RWPE2 (cell line): ENCODE data around the gene TRPC4.

ENCODE experiments used
- ATAC-seq: fragments of 200-7000 bp; cut with Tn5 transposase; 3 replicates; pipeline ENCODE4 v1.9.1; 2021; ENCODE audit warnings: low read depth
- DNase-seq: peaks from one replicate; pipeline ENCODE4 v3.0.0-alpha.2; 2020; ENCODE audit warnings: low spot score
- H3K27ac ChIP-seq: fragments of 450-650 bp; 2 replicates; pipeline ENCODE4 v1.5.1; 2017; ENCODE audit warnings: mild to moderate bottlenecking; ENCODE audit not compliant: poor library complexity, severe bottlenecking
- H3K27me3 ChIP-seq: fragments of 250-450 bp; sonication (Bioruptor Pico); 2 replicates; pipeline ENCODE4 v1.5.1; 2021; ENCODE audit warnings: mild to moderate bottlenecking, moderate library complexity; ENCODE audit not compliant: insufficient read depth, poor library complexity, severe bottlenecking
- H3K36me3 ChIP-seq: fragments of 250-450 bp; sonication (Bioruptor Pico); 2 replicates; pipeline ENCODE4 v1.5.1; 2020; ENCODE audit warnings: low read depth, mild to moderate bottlenecking, moderate library complexity
- H3K4me1 ChIP-seq: fragments of 250-450 bp; sonication (Bioruptor Pico); 2 replicates; pipeline ENCODE4 v1.5.1; 2021; ENCODE audit warnings: mild to moderate bottlenecking, moderate library complexity; ENCODE audit not compliant: insufficient read depth, poor library complexity, severe bottlenecking
- H3K4me3 ChIP-seq: fragments of 250-450 bp; sonication (Bioruptor Pico); 2 replicates; pipeline ENCODE4 v1.5.1; 2021; ENCODE audit warnings: mild to moderate bottlenecking, moderate library complexity; ENCODE audit not compliant: severe bottlenecking
- H3K9me3 ChIP-seq: fragments of 250-450 bp; sonication (Bioruptor Pico); 2 replicates; pipeline ENCODE4 v1.5.1; 2021; ENCODE audit warnings: mild to moderate bottlenecking, moderate library complexity; ENCODE audit not compliant: severe bottlenecking
- CTCF ChIP-seq: fragments of 450-650 bp; IDR thresholded peaks from one replicate; pipeline ENCODE4 v1.5.1; 2017; ENCODE audit warnings: mild to moderate bottlenecking, moderate library complexity; ENCODE audit not compliant: poor library complexity, severe bottlenecking

The TRPC4 gene

GRCh38 chr13:37769545-37769944, 100.0 kb downstream of the TRPC4 start:
- no peak for ATAC-seq
- Histone ChIP-seq H3K9me3 (no peaks in the 10 kb centered on the region), H3K27ac (no peak overlapping the region), H3K4me1 (no peaks in the 10 kb centered on the region), H3K36me3 (no peaks in the 10 kb centered on the region), H3K27me3 (no peaks in the 10 kb centered on the region), H3K4me3 (no peak overlapping the region)
- no peak for TF ChIP-seq CTCF
- DNase-seq, result no peak

GRCh38 chr13:37769078-37769477, 100.5 kb downstream of the TRPC4 start:
- no peak for DNase-seq
- ATAC-seq, result no peak

GRCh38 chr13:37766502-37766901, 103.1 kb downstream of the TRPC4 start:
- ATAC-seq (no peak), DNase-seq (no peak)
- H3K4me1 ChIP-seq, result no peaks in the 10 kb centered on the region

More at GRCh38 chr13:37769078-37769477, 100.5 kb downstream of the TRPC4 start:
- H3K27ac ChIP-seq, result no peak overlapping the region
- H3K9me3 ChIP-seq, result no peaks in the 10 kb centered on the region
- H3K4me3 ChIP-seq, result no peak overlapping the region
- no peaks in the 10 kb centered on the region for H3K4me1 ChIP-seq
- peak; percentile 54 for TF ChIP-seq CTCF
- no peaks in the 10 kb centered on the region for H3K27me3 ChIP-seq
- H3K36me3 ChIP-seq, result no peaks in the 10 kb centered on the region

GRCh38 chr13:37755349-37755748, 114.2 kb downstream of the TRPC4 start:
- H3K36me3 ChIP-seq, result no peaks in the 10 kb centered on the region
- ATAC-seq, result no peak
- no peak overlapping the region for H3K27ac ChIP-seq
- no peaks in the 10 kb centered on the region for H3K9me3 ChIP-seq
- DNase-seq, result no peak
- no peaks in the 10 kb centered on the region for H3K27me3 ChIP-seq
- H3K4me1 ChIP-seq, result no peaks in the 10 kb centered on the region
- no peak overlapping the region for H3K4me3 ChIP-seq
- no peak for TF ChIP-seq CTCF

More at GRCh38 chr13:37766502-37766901, 103.1 kb downstream of the TRPC4 start:
- H3K4me3 ChIP-seq, result no peak overlapping the region
- H3K27ac ChIP-seq, result no peak overlapping the region
- no peak for TF ChIP-seq CTCF
- H3K27me3 ChIP-seq, result no peaks in the 10 kb centered on the region
- H3K36me3 ChIP-seq, result no peaks in the 10 kb centered on the region
- no peaks in the 10 kb centered on the region for H3K9me3 ChIP-seq

GRCh38 chr13:37753776-37754175, 115.8 kb downstream of the TRPC4 start:
- Histone ChIP-seq H3K9me3 (no peaks in the 10 kb centered on the region), H3K27me3 (no peaks in the 10 kb centered on the region), H3K27ac (no peak overlapping the region), H3K36me3 (no peaks in the 10 kb centered on the region), H3K4me3 (no peak overlapping the region), H3K4me1 (no peaks in the 10 kb centered on the region)
- ATAC-seq (no peak), DNase-seq (no peak)
- no peak for TF ChIP-seq CTCF
